A549 (cell line): ENCODE data around the gene AFF1.

Experiments
- KDM5A ChIP-seq: fragments of 200-600 bp; sonication (generic); IDR thresholded peaks from 2 replicates; pipeline ENCODE4 v1.6.1; 2016; ENCODE audit warnings: antibody characterized with exemption, mild to moderate bottlenecking
- NFE2L2 ChIP-seq: fragments of 150-350 bp; conservative IDR thresholded peaks from 2 replicates; pipeline ENCODE4 v1.6.1; 2014; ENCODE audit warnings: low read length
- RNF2 ChIP-seq: fragments of 200-600 bp; sonication (generic); IDR thresholded peaks from 2 replicates; pipeline ENCODE4 v1.6.1; 2016; ENCODE audit warnings: low read depth, mild to moderate bottlenecking, antibody characterized with exemption, moderate library complexity, borderline replicate concordance
- ZNF302 ChIP-seq: fragments of 250-450 bp; sonication (Bioruptor Pico); IDR thresholded peaks from 2 replicates; pipeline ENCODE4 v1.9.0; 2021; ENCODE audit warnings: inconsistent platforms, mild to moderate bottlenecking, moderate library complexity

DNA sequence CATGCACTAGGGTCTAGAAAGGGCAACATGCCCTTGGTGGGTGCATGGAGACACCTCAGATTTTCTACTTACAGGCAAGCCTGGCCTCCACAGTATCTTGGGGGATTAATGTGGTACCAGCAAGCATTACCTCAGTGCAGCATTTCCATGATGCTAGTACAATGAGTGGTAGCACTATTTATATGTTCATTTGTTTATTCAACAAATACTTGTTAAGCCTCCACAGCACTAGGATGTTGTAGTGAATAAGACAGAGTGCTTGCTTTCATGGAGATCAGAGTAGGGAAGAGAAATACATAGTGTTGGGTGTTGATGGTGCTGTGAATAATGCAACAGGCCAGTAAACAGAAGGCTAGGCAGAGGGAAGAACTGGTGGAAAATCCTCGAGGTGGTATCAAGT, 152.2 kb downstream of the AFF1 start:
- no peak for TF ChIP-seq ZNF302 (CRISPR knock-in tag)
- no peak for TF ChIP-seq NFE2L2
- no peak for TF ChIP-seq KDM5A
- no peak for TF ChIP-seq RNF2
